HG03521 (cell line): ENCODE measurements around the gene OR6B2.

Experiments
- ATAC-seq: cut with Tn5 transposase; IDR thresholded peaks from one replicate; pipeline ENCODE4 v1.9.1; 2021; ENCODE audit warnings: mild to moderate bottlenecking, moderate library complexity; ENCODE audit not compliant: unreplicated experiment

Gene OR6B2

DNA sequence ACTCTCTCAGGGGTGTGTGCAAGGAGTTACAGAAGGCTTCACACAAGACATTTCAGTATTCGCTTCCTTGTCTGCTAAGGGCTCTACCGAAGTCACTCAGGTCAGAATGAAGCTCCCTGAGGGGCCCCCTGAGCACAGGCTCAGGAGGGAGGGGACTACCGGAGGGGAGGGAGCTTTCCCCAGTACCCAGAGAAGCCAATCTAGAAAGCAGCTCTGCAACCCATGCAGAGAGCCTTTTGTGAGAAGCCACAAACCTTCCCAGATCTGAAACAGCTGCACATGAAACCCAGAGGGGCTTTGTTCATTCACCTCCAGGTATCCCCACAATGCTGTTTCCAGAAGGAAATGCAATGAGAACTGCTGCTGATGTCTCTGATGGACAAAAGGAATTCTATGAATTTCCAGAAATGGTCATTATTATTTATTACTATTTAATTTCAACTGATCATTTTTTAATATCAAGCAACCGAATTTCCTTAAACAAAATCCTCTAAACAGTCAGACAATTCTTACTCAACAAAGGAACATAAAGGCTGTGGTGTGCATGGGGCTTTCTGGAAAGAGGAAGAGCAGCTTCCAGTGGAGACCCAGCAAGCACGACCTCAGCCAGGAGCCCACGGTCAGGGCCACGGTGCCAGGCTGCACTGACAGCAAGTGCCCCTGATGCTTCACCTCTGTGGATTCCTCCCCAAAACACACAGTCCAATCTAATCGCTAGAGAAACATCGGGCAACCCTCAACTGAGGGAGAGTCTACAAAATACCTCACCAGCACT is 47.0 kb downstream of the OR6B2 start:
- ATAC-seq = no peak
